Measurements from ENCODE around the gene SLC16A4.
"Not testable (repeated sequence)": the region's sequence is repeated elsewhere in the genome, so short reads cannot be mapped to it uniquely, and the experiment has no call there.

Gene SLC16A4

DNA sequence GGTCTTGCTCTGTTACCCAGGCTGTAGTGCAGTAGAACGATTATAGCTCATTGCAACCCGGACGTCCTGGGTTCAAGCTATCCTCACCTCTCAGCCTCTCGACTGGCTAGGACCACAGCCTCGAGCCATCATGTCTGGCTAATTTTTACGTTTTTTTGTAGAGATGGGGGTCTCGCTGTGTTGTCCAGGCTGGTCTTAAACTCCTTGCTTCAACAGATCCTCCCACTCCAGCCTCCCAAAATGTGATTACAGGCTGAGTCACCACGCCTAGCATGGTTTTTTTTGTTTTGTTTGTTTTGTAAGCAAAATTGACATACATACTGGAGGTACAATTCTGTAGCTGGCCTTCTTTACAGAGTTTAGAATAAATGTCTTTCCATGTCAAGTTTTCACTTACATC lies 17.7 kb upstream of the SLC16A4 start:
- no peak for DNase-seq

DNA sequence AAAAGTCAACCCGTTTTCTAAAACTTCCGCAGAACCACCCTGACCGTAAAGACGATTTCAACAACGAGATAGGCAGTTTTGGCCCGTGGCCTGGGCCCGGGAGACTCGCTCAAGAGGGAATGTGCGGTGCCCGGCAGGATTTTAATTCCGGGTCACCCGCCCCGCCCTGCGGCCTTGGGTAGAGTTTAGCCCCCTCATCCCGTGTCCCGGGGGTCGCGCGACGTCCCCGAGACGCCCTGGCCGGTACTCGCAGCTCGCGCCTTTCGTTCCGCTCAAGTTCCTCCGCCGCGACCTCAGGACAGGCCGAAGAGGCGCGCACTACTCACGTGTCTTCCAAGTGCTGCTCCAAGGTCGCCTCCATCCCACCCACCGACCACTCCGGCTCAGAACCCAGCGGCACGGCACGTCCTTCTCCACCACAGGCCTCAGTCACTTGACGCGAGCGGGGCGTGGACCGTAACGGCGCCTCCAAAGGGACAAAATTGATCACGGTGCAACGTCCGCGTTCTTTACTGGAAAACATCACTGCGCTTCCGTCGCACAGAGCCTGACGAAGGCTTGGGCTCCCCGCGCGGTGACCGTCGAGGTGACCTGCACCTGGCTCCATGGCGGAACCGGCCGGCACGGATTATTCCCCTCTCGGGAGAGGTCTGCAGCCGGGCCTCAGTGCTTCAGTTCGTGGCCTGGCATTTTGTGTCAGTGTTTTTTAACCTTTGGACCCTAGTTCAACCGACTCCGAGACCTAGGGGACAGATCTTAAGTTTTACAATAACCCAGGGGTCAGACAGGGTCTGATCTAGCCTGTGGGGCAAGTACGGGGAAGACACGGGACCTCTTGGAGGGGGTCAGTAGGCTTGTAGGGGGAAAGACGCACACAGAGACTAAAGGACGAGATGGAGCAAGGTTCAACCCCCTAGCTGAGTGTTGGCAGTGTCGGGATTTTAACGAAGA lies 16.7 kb upstream of the SLC16A4 start, which contains the start of gene LAMTOR5:
LAMTOR5 (minus strand) TSS at position 435 of the 951 bp plus-strand sequence; CDS start at position 361, 74 bp downstream.
- peak; percentile 75 to 93 (median 83) for DNase-seq

- not testable (repeated sequence) for DNase-seq
These were observed 15.6 kb upstream of the SLC16A4 start for GRCh38 chr1:110406407-110406806.

GRCh38 chr1:110404401-110404800 lies 13.6 kb upstream of the SLC16A4 start:
- DNase-seq = no peak

DNA sequence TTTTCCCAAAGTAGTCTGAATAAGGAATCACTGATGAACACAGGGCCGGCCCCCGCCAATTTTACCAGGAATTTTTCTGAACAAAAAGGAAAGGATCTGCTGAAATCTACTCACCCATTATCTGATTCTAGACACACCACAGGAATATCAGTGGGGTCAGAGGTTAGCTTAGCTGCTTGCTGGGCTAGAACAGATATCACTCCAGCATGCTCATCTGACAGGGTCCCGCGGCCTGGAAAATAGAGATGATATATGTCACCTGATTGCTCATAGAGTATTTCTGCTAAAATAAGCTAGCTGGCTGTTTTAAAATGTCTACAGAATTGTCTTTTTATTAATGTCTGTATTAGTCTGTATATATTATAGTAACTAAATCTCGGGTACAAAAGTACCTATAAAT lies 13.0 kb upstream of the SLC16A4 start:
- no peak for DNase-seq

GRCh38 chr1:110396259-110396958 lies 5.6 kb upstream of the SLC16A4 start:
- DNase-seq = not testable (repeated sequence)

DNA sequence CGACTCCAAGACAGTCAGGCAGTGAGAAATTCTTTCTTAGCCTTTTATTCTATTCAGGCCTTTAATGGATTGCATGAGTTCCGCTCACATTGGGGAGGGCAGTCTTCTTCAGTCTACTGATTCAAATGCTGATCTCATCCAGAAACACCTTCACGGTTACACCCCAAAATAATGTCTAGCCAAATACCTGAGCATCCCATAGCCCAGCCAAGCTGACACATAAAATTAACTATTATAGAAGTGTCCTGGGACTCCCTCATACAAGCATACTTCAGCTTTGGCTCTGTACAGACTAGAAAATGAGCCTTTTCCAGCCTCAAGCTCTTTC lies 3.6 kb upstream of the SLC16A4 start:
- no peak for DNase-seq

DNA sequence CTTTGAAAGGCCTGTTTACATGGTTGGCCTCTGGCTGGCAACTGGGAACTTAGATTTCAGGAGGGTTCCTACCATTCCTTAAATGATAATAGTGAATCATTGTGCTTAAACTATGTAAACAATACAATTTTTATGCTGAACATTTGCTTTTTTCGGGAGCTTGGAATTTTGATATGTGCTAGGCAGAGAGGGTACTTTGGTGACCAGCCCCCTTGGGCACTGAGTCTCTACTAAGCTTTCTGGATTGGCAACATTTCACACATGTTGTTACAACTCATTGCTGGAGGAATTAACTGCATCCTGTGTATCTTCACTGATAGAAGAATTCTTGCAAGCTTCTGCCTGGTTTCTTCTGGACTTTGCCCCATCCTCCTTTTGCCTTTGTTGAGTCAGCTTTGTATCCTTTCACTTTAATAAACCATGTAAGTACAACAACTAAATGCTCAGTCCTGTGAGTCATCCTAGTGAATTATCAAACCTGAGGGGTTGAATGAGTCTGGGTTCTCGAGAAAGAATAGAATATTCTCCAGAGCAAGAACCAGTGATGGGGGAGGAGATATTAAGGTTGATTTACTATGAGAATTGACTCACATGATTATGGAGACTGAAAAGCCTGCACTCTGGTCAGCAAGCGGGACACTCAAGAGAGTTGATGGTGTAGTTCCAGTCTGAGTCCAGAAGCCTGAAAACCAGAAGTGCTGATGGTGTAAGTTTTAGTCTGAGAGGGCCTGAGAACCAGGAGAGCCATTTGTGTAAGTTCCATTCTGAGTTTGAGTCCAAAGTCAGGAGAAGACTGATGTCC lies 3.1 kb upstream of the SLC16A4 start:
- DNase-seq = no peak

DNA sequence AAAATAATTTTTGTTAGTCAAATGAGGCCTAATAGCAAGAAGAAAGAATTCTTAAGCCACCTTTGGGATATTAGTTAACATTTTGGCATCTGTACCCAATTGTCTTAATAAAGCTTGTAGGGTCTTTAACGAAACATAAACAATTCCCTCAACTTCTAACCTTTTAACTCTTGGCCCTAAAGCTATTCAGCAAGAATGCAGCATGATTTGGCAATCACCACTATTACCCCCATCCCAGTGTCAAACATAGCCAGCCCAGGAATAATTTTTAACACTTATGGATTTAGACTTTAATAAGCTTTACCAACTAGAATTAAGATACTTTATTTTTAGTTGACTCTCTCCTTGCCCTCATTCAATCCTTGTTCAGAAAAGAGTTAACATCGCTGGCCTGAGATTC lies 2.5 kb upstream of the SLC16A4 start:
- no peak for DNase-seq

DNA sequence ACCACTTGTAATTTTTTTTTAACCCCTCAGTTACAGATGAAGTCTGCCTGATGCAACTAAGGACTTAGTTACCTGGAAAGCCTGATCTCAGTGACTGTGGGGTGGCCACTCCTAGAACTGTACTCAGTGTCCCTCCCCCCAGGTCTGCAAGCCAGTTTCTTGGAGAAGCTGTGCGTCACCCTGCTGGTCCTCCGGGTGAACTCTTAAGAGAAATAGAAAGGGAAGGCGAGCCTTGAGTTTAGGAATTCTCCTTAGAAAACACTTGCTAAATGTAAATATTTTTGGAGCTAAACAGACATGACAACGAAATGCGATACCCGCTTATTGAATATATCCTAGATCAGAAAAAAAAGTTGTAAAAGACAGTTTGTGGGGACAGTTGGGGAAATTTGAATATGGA lies 730 bp downstream of the SLC16A4 start:
- no peak for DNase-seq

DNA sequence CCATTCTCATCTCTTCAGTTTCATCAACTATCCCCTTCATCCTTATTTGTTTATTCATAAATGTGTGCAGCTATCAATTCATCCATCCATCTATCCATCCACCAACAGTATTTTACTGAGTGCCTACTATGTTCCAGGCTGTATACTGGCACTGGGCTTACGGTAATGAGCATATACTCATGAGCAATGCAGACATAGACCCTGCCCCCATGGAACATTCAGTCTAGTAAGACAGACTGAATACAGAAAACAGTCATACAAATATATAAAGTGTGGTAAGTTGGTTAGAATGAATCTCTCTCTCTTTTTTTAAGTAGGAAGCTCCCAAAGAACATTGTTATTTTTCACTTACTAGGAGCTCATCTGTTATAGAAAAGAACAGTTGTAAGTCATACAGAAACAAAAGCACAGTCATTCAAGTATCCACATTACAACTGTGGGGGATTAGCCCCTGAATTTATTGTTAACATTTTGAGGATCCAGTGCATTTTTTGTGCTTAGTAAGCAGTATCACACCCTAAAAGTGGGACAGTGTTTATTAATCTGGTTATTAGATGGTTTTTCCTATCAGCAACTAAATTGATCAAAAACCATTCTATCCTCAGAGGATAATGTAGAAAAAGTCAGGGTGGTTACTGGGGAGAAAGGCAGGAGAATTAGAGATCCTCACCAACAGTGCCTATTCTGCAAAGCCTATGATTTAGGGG lies 3.6 kb downstream of the SLC16A4 start:
- peak in 1 of 5 donors; percentile 8 for DNase-seq

DNA sequence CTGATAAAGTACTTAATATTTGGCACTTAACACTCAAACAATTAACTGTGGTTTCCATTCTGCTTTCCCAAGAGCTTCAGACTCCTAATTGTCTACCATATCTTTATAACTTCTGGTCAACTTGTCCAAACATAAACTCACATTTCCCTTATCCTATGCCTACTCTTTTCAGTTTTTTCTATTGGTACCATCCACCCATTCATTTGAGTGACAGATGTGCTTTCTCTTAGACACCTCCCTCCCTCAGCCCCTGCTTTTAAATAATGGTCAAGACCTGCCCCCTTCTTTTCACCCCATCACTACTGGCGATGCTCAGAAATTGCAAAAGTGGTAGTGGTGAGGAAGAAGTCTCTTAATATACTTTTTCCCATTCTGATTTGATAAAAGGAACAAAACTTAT lies 5.5 kb downstream of the SLC16A4 start:
- no peak for DNase-seq

DNA sequence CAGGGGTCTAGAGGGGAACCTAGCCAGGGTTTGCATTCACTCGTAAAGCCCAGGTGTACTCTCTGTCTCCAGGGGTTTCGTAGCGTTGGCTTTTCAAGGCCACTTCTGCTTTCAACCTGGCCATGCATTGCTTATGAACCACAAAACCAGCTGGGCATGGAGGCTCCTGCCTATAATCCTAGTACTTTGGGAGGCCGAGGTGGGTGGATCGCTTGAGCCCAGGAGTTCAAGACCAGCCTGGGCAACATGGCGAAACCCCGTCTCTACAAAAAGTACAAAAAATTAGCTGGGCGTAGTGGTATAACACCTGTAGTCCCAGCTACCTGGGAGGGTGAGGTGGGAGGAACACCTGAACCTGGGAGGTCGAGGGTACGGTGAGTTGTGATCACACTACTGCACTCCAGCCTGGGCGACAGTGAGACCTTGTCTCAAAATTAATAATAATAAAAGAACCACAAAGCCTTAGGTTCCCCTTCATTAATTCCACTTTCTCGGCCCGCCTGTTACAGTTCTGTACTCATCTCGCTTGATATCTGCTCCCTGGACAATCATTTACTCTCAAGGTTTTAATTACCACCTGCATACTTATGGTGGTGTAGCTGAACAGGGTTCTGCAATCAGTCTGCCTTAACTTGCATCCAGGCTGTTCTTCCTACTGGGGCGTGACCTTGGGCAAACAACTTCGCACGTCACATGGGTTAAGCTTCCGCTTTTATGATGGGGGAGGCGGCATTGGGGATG lies 6.1 kb downstream of the SLC16A4 start:
- DNase-seq = no peak

GRCh38 chr1:110383251-110383990 lies 7.4 kb downstream of the SLC16A4 start:
- DNase-seq = peak in 1 of 5 donors; percentile 3

GRCh38 chr1:110380672-110381283 lies 10.0 kb downstream of the SLC16A4 start:
- no peak for DNase-seq

DNA sequence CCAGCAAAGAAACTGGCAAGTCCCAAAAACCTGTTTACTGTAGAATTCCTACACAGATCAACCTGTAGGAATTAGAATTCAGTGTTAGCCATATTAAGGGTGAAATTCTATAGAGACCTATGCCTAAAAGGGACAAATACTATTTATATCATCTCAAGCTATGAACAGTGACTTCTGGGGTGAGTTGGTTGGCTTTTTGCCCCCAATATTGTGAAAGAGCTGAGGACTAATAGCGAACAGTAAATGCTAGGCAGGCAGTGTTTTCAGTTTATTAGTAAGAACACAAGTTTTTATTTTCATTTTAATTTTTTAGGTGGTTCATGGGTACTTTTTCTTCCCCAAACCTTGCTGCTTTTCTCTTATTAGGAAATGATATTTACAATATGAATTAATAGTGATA lies 15.3 kb downstream of the SLC16A4 start:
- no peak for DNase-seq

GRCh38 chr1:110370827-110371226 lies 20.0 kb downstream of the SLC16A4 start:
- peak in 1 of 5 donors; percentile 15 for DNase-seq

DNA sequence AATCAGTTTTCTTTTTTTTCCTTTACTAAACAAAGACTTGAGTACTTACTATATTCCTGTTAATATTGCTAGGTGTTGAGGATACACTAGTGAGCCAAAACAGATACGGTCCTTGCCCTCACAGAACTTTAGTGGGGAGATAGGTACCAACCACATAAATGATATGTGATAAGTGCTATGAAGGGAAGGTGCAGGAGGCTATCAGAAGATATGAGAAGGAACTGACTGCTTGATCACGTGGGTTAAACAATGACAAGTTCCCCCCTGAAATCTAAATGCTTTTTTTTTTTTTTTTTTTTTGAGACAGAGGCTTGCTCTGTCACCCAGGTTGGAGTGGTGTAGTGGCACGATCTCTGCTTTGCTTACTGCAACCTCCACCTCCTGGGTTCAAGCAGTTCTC lies 26.6 kb downstream of the SLC16A4 start:
- DNase-seq = no peak

DNA sequence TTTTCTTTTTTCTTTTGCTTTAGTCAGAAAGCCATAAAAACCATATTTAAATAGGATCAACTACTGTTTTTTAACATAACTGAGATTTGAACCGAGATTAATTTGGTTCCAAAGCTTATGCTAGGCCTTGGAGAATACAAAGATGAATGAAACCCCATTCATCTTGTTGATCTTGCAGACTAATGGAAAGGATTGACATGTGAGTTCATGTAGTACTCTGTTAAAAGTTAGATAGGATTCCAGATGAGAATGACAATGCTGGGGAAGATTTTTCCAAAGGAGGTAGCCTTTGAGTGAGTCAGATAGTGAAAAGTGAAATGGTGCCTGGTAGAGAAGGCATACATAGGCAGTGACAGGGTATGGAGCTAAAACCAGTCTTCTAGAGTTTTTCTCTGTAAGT lies 29.0 kb downstream of the SLC16A4 start:
- DNase-seq = no peak

DNA sequence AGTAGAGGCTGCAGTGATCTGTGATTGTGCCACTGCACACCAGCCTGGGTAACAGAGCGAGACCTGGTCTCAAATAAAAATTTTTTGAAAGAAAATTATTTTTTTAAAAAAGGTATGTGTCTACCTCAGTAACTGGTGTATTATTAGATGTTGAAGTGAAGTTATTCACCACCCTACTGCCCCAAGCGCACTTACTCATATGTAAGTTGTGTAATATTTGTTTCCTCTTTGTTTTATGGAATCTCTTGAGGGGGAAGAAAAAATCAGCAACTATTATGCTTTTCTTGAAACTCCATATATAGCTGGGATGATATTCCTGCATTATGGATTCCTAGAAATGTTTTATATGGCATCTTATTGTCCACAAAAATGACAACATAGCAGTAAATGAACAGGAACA lies 30.4 kb downstream of the SLC16A4 start:
- no peak for DNase-seq

GRCh38 chr1:110356379-110356778 lies 34.4 kb downstream of the SLC16A4 start:
- no peak for DNase-seq

Data from T-helper 1 cell (primary cell).